ENCODE measurements around the gene LPP.

Gene LPP

GRCh38 chr3:188938999-188939398 is 785.0 kb downstream of the LPP start:
- DNase-seq (ENCODE audit: low spot score) (no peak), ATAC-seq (ENCODE audit: low read depth) (no peak)
- Histone ChIP-seq H3K9me3 (ENCODE audit: severe bottlenecking) (no peaks in the 10 kb centered on the region), H3K27ac (ENCODE audit: poor library complexity, severe bottlenecking) (no peak overlapping the region), H3K36me3 (ENCODE audit: low read depth) (no peaks in the 10 kb centered on the region), H3K4me3 (ENCODE audit: severe bottlenecking) (no peak overlapping the region), H3K27me3 (ENCODE audit: insufficient read depth, poor library complexity, severe bottlenecking) (no peaks in the 10 kb centered on the region), H3K4me1 (ENCODE audit: insufficient read depth, poor library complexity, severe bottlenecking) (peaks cover 2% of the 10 kb centered on the region)
- no peak for TF ChIP-seq CTCF (IDR thresholded peaks at IDR 0.05; ENCODE audit: poor library complexity, severe bottlenecking)

GRCh38 chr3:188939814-188940572 is 786.0 kb downstream of the LPP start:
- no peak for TF ChIP-seq CTCF (IDR thresholded peaks at IDR 0.05; ENCODE audit: poor library complexity, severe bottlenecking)
- no peaks in the 10 kb centered on the region for H3K27me3 ChIP-seq (ENCODE audit: insufficient read depth, poor library complexity, severe bottlenecking)
- H3K4me1 ChIP-seq (ENCODE audit: insufficient read depth, poor library complexity, severe bottlenecking) = peaks cover 2% of the 10 kb centered on the region
- H3K4me3 ChIP-seq (ENCODE audit: severe bottlenecking) = no peak overlapping the region
- ATAC-seq (ENCODE audit: low read depth) (no peak), DNase-seq (ENCODE audit: low spot score) (no peak)
- H3K36me3 ChIP-seq (ENCODE audit: low read depth) = no peaks in the 10 kb centered on the region
- no peaks in the 10 kb centered on the region for H3K9me3 ChIP-seq (ENCODE audit: severe bottlenecking)
- H3K27ac ChIP-seq (ENCODE audit: poor library complexity, severe bottlenecking) = no peak overlapping the region
